WTC11 (cell line): ENCODE data around the gene ZNF792. TPM values are rescaled to one million over a fixed set of nuclear protein-coding genes. Genes with fewer than 3 reads are reported as not detected.
"Not testable (repeated sequence)": the region's sequence is repeated elsewhere in the genome, so short reads cannot be mapped to it uniquely, and the experiment has no call there.

Experiments used
- ATAC-seq: fragments of 200-7000 bp; cut with Tn5 transposase; 2 replicates; pipeline ENCODE4 v1.10.0; 2021; ENCODE audit warnings: mild to moderate bottlenecking, moderate library complexity
- CTCF ChIA-PET: fragments of 300-600 bp; sonication (Branson Sonifier 250); formaldehyde crosslinking; loops from one replicate; lab custom pipeline; 2021; ENCODE audit warnings: antibody characterized with exemption; lab: Charles Lee
- POLR2A ChIA-PET: fragments of 350-600 bp; sonication (Branson Sonifier 250); formaldehyde crosslinking; loops from one replicate; lab custom pipeline; 2021; ENCODE audit warnings: antibody characterized with exemption; lab: Charles Lee
- DNase-seq: peaks from one replicate; pipeline ENCODE4 v3.0.0; 2021; ENCODE audit warnings: low spot score
- H3K27ac Mint-ChIP-seq: 2 replicates; pipeline ENCODE4 v1.8.0; 2021; ENCODE audit warnings: mixed read lengths
- H3K27me3 Mint-ChIP-seq: 2 replicates; pipeline ENCODE4 v1.8.0; 2021; ENCODE audit warnings: low read depth, mild to moderate bottlenecking, moderate library complexity, mixed read lengths
- H3K36me3 Mint-ChIP-seq: 2 replicates; pipeline ENCODE4 v1.8.0; 2021; ENCODE audit warnings: mixed read lengths
- H3K4me1 Mint-ChIP-seq: 2 replicates; pipeline ENCODE4 v1.8.0; 2022; ENCODE audit warnings: mixed read lengths
- H3K4me3 Mint-ChIP-seq: 2 replicates; pipeline ENCODE4 v1.8.0; 2021; ENCODE audit warnings: mild to moderate bottlenecking, moderate library complexity, mixed read lengths
- H3K9me3 Mint-ChIP-seq: 2 replicates; pipeline ENCODE4 v1.8.0; 2021; ENCODE audit warnings: mixed read lengths
- AFF4 ChIP-seq: sonication (generic); formaldehyde crosslinking; IDR thresholded peaks from 2 replicates; pipeline ENCODE4 v1.8.1; 2023; ENCODE audit warnings: mild to moderate bottlenecking, missing genetic modification reagents, borderline replicate concordance
- ATF2 ChIP-seq: sonication (generic); formaldehyde crosslinking; IDR thresholded peaks from 2 replicates; pipeline ENCODE4 v1.8.1; 2022; ENCODE audit warnings: low read depth, missing genetic modification reagents, borderline replicate concordance
- ATF6 ChIP-seq: sonication (generic); formaldehyde crosslinking; IDR thresholded peaks from 2 replicates; pipeline ENCODE4 v1.8.1; 2023; ENCODE audit warnings: mild to moderate bottlenecking, missing genetic modification reagents
- E2F1 ChIP-seq: sonication (generic); formaldehyde crosslinking; IDR thresholded peaks from 2 replicates; pipeline ENCODE4 v1.8.0; 2022; ENCODE audit warnings: mild to moderate bottlenecking, missing genetic modification reagents
- E2F4 ChIP-seq: sonication (generic); formaldehyde crosslinking; IDR thresholded peaks from 2 replicates; pipeline ENCODE4 v1.8.1; 2022; ENCODE audit warnings: low read depth, mild to moderate bottlenecking, moderate library complexity, missing genetic modification reagents, borderline replicate concordance
- ETV6 ChIP-seq: sonication (generic); formaldehyde crosslinking; IDR thresholded peaks from 2 replicates; pipeline ENCODE4 v1.8.1; 2022; ENCODE audit warnings: mild to moderate bottlenecking, missing genetic modification reagents
- NFYB ChIP-seq: sonication (generic); formaldehyde crosslinking; conservative IDR thresholded peaks from 2 replicates; pipeline ENCODE4 v1.8.0; 2022; ENCODE audit warnings: low read depth, missing genetic modification reagents
- NR3C1 ChIP-seq: sonication (generic); formaldehyde crosslinking; conservative IDR thresholded peaks from 2 replicates; pipeline ENCODE4 v1.8.1; 2023; ENCODE audit warnings: low read depth, mild to moderate bottlenecking, missing genetic modification reagents
- TCF7 ChIP-seq: sonication (generic); formaldehyde crosslinking; IDR thresholded peaks from 2 replicates; pipeline ENCODE4 v1.8.0; 2022; ENCODE audit warnings: mild to moderate bottlenecking, low read depth, missing genetic modification reagents, moderate library complexity
- USF2 ChIP-seq: sonication (generic); formaldehyde crosslinking; IDR thresholded peaks from 2 replicates; pipeline ENCODE4 v1.8.1; 2023; ENCODE audit warnings: mild to moderate bottlenecking, missing genetic modification reagents, moderate library complexity
- ZMAT4 ChIP-seq: fragments of 250-450 bp; sonication (Bioruptor Pico); IDR thresholded peaks from 2 replicates; pipeline ENCODE4 v1.9.0; 2021; ENCODE audit warnings: mild to moderate bottlenecking
- ZNF121 ChIP-seq: sonication (generic); formaldehyde crosslinking; IDR thresholded peaks from 2 replicates; pipeline ENCODE4 v1.8.0; 2023; ENCODE audit warnings: missing genetic modification reagents
- ZNF219 ChIP-seq: sonication (generic); formaldehyde crosslinking; IDR thresholded peaks from 2 replicates; pipeline ENCODE4 v1.8.0; 2023; ENCODE audit warnings: missing genetic modification reagents, mild to moderate bottlenecking, borderline replicate concordance
- ZNF532 ChIP-seq: fragments of 250-450 bp; sonication (Bioruptor Pico); IDR thresholded peaks from 2 replicates; pipeline ENCODE4 v1.9.0; 2021; ENCODE audit warnings: mild to moderate bottlenecking, borderline replicate concordance
- ZNF671 ChIP-seq: fragments of 250-450 bp; sonication (Bioruptor Pico); IDR thresholded peaks from 2 replicates; pipeline ENCODE4 v1.8.0; 2021; ENCODE audit warnings: mild to moderate bottlenecking
- total RNA-seq: library from RNA; stranded (reverse); gene quantifications from 3 replicates; pipeline ENCODE4 v1.2.3, GENCODE V29; 2021

The ZNF792 gene
- total RNA-seq, 1 experiment from 2014 or later, result 12.9 TPM

GRCh38 chr19:35007427-35007826, 43.4 kb upstream of the ZNF792 start:
- not testable (repeated sequence) for H3K9me3 Mint-ChIP-seq, H3K27me3 Mint-ChIP-seq, H3K4me3 Mint-ChIP-seq, DNase-seq, ATAC-seq, H3K27ac Mint-ChIP-seq
- Mint-ChIP-seq H3K36me3 (peaks cover 61% of the 10 kb centered on the region), H3K4me1 (peaks cover 36% of the 10 kb centered on the region)
- ChIA-PET POLR2A (interaction anchor here (0.8 kb wide), 1 partner anchor 81 kb away, joined by 3 read pairs; the partner anchor contains the start of gene ZNF30), CTCF (interaction anchor here (0.8 to 1.0 kb wide), 2 partner anchors 35 to 37 kb away, joined by 3 read pairs; no protein-coding TSS in a partner anchor)
- peak; percentile 56; the same call in 1 of the 2 replicates for TF ChIP-seq ZNF121 (CRISPR knock-in tag)

- DNase-seq, result no peak
- ChIA-PET CTCF (interaction anchor here (0.8 to 1.0 kb wide), 2 partner anchors 34 to 37 kb away, joined by 3 read pairs; no protein-coding TSS in a partner anchor), POLR2A (no interaction called here)
- Mint-ChIP-seq H3K36me3 (peaks cover 61% of the 10 kb centered on the region), H3K27ac (peak overlapping the region; percentile 71), H3K4me3 (no peak overlapping the region), H3K4me1 (peaks cover 38% of the 10 kb centered on the region), H3K9me3 (no peaks in the 10 kb centered on the region), H3K27me3 (no peaks in the 10 kb centered on the region)
- no peak for ATAC-seq
- TF ChIP-seq ZNF219 (CRISPR knock-in tag), result no peak
- no peak for TF ChIP-seq ZNF671 (CRISPR knock-in tag)
- TF ChIP-seq ZNF532 (CRISPR knock-in tag), result no peak
- TF ChIP-seq E2F4 (CRISPR knock-in tag), result no peak
- TF ChIP-seq TCF7 (CRISPR knock-in tag), result no peak
- TF ChIP-seq E2F1 (CRISPR knock-in tag), result no peak
- no peak for TF ChIP-seq NFYB (CRISPR knock-in tag)
- no peak for TF ChIP-seq ATF6 (CRISPR knock-in tag)
- TF ChIP-seq ZMAT4 (CRISPR knock-in tag), result no peak
- no peak for TF ChIP-seq ETV6 (CRISPR knock-in tag)
- TF ChIP-seq NR3C1 (CRISPR knock-in tag), result no peak
- TF ChIP-seq ZNF121 (CRISPR knock-in tag), result no peak
- no peak for TF ChIP-seq ATF2 (CRISPR knock-in tag)
- no peak for TF ChIP-seq USF2 (CRISPR knock-in tag)
- no peak for TF ChIP-seq AFF4 (CRISPR knock-in tag)
Measured at GRCh38 chr19:35006999-35007365, 43.0 kb upstream of the ZNF792 start.
